Activated CD4-positive, alpha-beta T cell treated with anti-CD3 and anti-CD28 coated beads, Interleukin-2, amount 50 U/mL, for 24 hours (primary cell): ENCODE measurements around the gene FGF13.

ENCODE experiments used
- DNase-seq, 2 donors: peaks; one replicate each; pipeline ENCODE4 v3.0.0-alpha.2; 2020; ENCODE audit warnings: low read depth in 1 of 2, low spot score in 1 of 2

FGF13 gene

DNA sequence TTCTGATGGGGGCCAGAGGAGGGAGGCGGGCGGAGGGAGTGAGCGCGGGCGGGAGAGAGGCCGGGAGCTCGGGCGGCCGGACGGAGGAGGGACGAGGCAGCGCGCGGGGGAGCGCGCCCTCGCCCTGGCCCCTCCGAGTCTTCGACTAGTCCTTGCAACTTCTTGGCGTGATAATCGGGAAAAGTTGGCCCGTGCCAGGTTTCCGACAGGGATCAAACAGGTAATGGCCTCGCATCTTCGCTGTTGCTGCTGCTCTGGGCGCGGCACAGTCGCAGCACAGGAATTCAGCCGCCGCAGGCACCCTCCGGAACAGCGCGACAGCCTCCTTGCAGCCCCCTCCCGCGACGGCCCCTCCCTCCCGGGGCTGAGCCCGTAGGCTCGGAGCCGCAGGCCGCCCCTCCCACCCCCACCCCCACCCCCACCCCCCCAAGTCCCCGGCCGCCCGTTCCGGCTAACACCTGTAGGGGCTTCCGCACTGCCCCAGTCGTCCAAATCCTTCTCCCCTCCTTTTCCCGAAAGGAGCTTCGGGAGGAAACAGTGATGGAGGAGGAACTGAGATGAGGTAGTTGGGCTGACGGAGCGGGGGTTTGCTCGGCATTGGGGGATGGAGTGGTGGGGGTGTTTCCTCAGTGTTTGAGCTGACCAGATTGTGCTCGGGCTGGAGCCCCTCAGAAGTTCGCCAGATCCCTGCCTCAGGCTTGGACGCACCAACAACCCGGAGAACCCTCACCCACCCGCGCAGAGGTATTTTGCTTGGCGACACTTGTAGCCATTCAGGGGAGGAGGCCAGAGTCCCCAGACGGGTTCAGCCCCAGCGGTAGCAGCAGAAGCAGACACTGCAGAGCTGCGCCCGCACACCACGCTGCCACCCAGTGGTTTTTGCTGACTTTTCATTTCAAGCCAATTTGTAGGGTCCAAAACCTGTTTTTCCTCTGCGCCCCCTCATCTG lies at the start of gene FGF13:
Gene FGF13, minus strand, starts transcription at position 319 of the 949 bp plus-strand sequence. CDS start 714 bp downstream, outside the sequence.
- DNase-seq = no peak

DNA sequence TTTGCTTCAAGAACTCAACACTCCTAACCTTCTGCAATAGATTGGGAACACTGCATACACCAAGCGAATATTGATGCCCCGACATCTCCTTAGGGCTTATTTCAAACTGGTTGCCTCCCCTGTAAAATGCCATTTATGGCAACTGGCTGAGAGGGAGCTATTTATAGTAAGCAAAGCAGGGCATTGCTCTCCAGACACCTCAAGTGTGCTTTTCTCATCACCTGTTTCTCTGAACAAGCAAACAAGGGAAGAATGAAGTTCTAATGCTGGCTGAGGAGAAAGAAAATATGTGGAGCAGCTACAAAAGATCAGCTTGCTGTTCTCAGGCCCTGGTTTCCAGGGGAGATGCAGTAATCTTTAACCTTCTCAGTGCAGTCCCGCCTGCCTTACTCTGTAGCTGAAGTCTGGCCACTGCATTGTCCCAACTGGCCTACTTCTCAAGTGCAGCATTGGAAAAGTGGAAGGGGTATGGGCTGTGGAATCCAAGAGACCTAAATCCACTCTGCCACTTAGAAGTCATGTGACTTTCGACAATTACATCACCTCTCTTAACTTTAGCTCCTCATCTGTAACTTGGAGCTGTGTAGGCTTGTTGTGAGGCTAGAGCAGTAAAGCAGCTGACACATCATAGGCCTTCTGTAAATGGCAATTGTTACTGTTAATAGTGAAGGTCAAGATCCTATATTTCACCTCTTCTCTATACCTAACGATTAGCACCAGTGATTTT lies 47.9 kb upstream of the FGF13 start:
- DNase-seq = no peak

DNA sequence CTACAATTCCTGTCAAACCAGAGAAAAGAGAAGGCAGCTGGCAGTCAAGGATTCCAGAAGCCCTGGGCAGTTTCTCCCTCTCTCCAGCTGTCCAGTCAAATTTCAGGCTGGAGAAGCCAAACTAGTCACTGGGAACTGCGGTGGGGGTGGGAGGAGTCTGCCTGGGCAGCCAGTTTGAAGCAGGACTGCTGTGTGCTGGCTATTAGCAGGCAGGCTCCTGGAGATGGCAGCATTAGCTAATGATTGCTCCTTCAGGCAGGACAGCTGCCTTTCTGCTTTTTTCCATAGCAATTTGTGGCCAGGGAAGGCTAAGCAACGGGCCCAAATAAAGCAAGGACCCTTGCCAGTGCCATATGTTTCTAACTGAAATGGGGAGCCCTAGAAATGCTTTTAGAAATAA lies 44.7 kb upstream of the FGF13 start:
- no peak for DNase-seq

DNA sequence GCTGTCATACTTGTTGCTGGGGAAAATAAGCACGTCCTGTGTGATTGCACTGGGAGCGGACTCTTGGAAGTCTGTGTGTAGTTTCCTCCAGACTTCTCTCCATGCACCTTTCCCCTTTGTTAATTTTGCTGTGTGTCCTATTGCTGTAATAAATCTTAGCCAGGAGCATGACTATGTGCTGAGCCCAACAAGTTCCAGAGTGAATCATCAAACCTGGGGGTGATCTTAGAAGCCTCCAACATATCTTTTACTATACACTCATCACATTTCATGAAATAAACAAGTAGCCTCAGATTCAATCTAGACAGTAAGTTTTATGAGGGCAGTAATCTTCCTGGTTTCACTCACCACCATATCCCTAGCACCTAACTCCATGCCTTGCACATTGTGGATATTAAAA lies 43.3 kb upstream of the FGF13 start:
- DNase-seq = no peak

DNA sequence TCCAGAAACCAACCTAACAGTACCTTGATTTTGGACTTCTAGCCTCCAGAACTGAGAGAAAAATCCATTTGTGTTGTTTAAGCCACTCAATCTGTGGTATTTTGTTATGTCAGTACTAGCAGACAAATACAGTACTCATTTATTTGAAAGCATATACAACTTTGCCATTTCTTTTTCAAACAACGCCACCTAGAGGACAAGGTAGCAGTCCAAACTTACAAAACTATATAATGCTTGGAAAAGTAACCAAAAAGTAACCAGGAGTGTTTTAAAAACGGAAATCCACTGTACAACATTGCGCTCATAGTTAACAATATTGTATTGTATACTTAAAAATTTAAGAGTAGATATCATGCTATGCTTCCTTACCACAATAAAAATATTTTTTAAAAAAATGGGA lies 37.0 kb upstream of the FGF13 start:
- DNase-seq = no peak

- DNase-seq = peak in 1 of 2 donors; percentile 1
These were observed 33.7 kb upstream of the FGF13 start for GRCh38 chrX:138745196-138745595.

DNA sequence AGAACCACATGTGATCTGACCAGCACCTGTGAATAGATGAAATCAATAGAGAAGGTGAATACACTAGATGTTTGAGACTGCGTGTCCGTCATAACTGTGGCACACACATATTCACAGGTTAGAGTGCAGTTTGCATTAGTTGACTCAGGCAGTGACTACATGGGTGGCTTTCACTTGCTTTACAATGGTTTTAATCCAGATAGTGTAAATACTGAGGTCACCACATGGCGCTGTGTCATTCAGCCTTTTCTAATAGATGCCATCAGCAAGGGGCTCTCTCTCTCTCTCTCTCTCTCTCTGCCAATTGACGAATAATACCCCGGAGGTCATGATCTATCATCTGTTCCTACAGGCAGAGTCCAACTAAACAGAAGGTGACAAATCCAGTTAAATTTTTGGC lies 30.7 kb upstream of the FGF13 start:
- DNase-seq = no peak

- DNase-seq = no peak
These were observed 28.8 kb upstream of the FGF13 start for GRCh38 chrX:138740341-138740740.

DNA sequence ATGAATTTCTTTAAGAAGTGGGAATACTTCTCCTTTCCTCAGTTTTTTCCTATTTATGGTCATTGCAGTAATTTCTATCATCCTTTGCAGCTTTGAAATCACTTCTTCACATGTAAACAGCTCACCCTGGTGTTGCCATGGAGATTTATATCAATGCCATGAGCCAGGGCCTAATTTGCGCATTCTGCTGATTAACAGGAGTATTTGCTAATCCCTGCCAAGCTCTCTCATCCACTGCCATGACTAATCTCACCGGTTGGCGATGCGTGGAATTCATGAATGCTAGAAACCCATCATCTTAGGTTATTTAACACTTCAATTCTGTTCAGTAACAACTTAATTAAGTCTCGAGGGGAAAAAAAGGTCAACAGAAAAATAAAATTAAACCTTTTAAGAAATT lies 11.8 kb upstream of the FGF13 start:
- DNase-seq = no peak

- no peak for DNase-seq
These were observed 7.9 kb upstream of the FGF13 start for GRCh38 chrX:138719396-138719795.

- DNase-seq = no peak
These were observed 7.4 kb upstream of the FGF13 start for GRCh38 chrX:138718941-138719340.

DNA sequence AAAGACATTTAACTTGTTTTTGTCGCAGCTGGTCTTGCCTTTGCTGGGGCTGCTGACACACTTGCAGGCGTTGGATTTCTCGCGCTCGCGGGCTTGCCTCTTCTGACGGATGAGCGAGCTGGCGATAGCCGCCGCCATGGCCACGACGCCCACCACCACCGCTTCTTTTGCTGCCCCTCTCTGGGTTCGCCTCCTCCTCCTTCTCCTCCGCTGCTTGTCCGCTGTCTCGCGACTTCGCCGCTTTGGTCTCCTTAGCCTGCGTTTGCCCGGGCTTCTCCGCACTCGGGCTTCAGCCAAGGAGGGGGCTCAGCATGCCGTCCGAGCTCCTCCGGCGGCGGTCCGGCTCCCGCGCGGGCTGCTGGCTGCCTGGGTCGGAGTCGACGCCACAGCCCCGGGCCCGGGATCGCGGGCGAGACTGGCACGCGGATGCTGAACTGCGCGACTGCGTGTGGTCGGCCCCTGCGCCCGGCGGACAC lies 613 bp downstream of the FGF13 start:
- no peak for DNase-seq

- no peak for DNase-seq
These were observed 1.4 kb downstream of the FGF13 start for GRCh38 chrX:138709886-138710791.

DNA sequence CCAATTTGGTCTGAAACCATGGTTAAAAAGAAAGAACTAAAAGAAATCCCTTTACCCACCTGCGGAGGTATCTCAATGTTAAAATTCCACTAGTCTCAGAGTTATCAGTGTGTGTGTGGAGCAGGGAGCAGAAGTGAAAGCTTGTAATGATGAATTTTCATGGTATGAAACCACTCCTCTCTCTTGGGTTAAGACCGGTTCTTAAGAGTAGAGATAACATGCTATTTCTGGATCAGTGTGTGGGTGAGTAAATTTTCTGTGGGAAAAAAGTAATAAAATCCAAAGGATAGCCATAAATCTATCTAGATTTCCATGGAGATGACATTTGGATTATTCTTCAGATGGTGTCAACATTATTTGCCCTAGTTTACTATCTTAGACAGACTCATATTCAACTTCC lies 3.2 kb downstream of the FGF13 start:
- DNase-seq = no peak

DNA sequence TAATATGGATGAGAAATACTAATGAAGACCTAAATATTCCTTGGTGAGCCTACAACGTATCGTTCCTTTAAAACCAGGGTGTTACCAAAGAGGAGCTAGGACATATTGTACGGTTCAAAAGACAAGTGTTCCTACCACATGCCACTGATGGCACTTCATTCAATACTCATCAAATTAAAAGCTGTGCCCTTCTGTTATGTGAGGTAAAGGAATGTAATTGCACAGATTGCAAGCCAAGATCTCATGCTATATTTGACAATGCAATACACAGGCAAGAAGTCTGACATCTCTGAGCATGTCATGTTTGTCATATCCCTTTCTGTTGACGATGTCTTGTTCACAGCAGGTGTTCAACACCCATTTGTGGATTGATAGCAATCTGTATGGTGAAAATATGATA lies 6.9 kb downstream of the FGF13 start:
- no peak for DNase-seq

DNA sequence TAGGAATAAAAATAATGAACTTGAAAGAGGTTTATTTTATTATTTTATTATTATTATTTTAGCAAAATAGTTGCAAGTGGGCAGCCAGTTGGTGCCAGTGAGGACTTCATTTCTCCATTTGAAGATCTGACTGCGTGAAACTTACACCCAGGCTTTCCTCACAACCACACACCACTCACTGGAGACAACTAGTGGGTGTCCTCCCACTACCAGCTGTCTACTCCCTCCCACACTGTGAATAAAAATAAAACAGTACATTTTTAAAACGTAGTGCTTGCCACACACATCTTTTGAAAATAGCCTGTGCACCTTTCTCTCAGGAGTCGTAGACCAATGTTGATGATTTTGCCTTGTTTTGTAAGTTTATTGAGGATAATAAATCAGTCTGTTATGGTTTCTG lies 7.4 kb downstream of the FGF13 start:
- no peak for DNase-seq

GRCh38 chrX:138692591-138692990 lies 18.9 kb downstream of the FGF13 start:
- DNase-seq = no peak

GRCh38 chrX:138691186-138691585 lies 20.3 kb downstream of the FGF13 start:
- no peak for DNase-seq

GRCh38 chrX:138690591-138690990 lies 20.9 kb downstream of the FGF13 start:
- DNase-seq = no peak

- no peak for DNase-seq
These were observed 27.9 kb downstream of the FGF13 start for GRCh38 chrX:138683600-138683999.

DNA sequence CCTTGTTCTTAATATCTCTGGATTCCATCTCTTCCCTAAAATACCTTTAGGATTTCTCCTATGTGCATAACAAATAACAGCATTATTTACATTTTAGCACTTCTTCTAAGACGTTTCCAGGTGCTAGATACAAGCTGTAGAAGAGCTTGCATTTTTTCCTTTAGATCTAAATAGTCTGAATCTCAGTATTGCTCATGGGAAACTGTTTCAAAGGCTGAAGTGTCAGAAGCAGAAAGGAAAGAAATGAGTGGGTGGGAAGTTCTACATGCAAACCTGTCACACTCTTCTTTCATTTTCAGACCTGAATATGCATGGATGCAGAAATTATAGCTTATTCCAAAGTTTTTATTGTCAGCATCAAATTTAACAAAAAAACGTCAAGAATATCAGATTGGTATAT lies 41.8 kb downstream of the FGF13 start:
- DNase-seq = no peak
